ENCODE measurements around the gene EIF2AK3.

DNA sequence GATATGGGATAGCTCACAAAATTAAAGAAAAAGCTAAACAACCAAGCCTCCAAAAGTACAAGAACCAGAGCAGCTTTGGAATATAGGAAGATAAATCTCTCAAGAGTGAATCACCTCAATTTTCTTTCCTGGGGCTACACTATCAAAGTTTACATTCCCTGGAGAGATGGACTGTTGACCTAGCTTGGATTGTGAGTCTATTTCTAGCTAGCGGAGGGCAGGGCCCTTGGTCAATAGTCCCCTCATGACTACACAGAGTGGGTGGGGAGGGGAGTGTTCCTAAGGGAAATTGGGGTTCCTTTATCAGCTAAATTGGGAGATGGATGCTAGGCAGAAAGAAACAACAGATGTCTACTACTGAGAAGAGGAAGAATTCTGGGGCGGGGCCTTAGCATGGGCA, 29.9 kb upstream of the EIF2AK3 start:
- TF ChIP-seq CTCF (IDR thresholded peaks at IDR 0.05; ENCODE audit: poor library complexity, severe bottlenecking) (no peak), POLR2AphosphoS5 (IDR thresholded peaks at IDR 0.05) (no peak), TAF1 (IDR thresholded peaks at IDR 0.05; ENCODE audit: low read depth) (no peak), EP300 (conservative IDR thresholded peaks at IDR 0.05; ENCODE audit: poor library complexity, severe bottlenecking) (no peak), MXI1 (conservative IDR thresholded peaks at IDR 0.05; ENCODE audit: poor library complexity, severe bottlenecking) (no peak), SMC3 (conservative IDR thresholded peaks at IDR 0.05; ENCODE audit: poor library complexity) (no peak)
- TF ChIP-seq, protein P1, sequence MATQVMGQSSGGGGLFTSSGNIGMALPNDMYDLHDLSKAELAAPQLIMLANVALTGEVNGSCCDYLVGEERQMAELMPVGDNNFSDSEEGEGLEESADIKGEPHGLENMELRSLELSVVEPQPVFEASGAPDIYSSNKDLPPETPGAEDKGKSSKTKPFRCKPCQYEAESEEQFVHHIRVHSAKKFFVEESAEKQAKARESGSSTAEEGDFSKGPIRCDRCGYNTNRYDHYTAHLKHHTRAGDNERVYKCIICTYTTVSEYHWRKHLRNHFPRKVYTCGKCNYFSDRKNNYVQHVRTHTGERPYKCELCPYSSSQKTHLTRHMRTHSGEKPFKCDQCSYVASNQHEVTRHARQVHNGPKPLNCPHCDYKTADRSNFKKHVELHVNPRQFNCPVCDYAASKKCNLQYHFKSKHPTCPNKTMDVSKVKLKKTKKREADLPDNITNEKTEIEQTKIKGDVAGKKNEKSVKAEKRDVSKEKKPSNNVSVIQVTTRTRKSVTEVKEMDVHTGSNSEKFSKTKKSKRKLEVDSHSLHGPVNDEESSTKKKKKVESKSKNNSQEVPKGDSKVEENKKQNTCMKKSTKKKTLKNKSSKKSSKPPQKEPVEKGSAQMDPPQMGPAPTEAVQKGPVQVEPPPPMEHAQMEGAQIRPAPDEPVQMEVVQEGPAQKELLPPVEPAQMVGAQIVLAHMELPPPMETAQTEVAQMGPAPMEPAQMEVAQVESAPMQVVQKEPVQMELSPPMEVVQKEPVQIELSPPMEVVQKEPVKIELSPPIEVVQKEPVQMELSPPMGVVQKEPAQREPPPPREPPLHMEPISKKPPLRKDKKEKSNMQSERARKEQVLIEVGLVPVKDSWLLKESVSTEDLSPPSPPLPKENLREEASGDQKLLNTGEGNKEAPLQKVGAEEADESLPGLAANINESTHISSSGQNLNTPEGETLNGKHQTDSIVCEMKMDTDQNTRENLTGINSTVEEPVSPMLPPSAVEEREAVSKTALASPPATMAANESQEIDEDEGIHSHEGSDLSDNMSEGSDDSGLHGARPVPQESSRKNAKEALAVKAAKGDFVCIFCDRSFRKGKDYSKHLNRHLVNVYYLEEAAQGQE (IDR thresholded peaks at IDR 0.05; ENCODE audit: borderline replicate concordance) = no peak

All from neural cell (in vitro differentiated cells).